ENCODE results near the gene ENGASE.

GRCh38 chr17:79092567-79092966 is 17.9 kb downstream of the ENGASE start:
- TF ChIP-seq EZH2 (IDR thresholded peaks at IDR 0.05) (no peak), CTCF (IDR thresholded peaks at IDR 0.05) (no peak), EZH2phosphoT487 (IDR thresholded peaks at IDR 0.05) (no peak)

Measured in neural progenitor cell (in vitro differentiated cells).